Retinal pigment epithelial cell (primary cell): Measurements from ENCODE around the gene WDR5B.

Experiments
- DNase-seq: peaks from one replicate; pipeline ENCODE4 v3.0.0-alpha.2; 2010; ENCODE audit warnings: low read depth
- H3K4me3 ChIP-seq: 2 replicates; pipeline ENCODE4 v1.5.1; 2011; ENCODE audit warnings: mild to moderate bottlenecking, low read length, control low read depth, moderate library complexity
- TF ChIP-seq, protein P1 (sequence below): conservative IDR thresholded peaks from 2 replicates; pipeline ENCODE4 v1.5.1; 2011; ENCODE audit warnings: low read depth, low read length, control low read depth, inconsistent platforms

The WDR5B gene

GRCh38 chr3:122396511-122396910 is 19.4 kb downstream of the WDR5B start:
- no peak overlapping the region for H3K4me3 ChIP-seq
- DNase-seq = no peak
- TF ChIP-seq, protein P1, sequence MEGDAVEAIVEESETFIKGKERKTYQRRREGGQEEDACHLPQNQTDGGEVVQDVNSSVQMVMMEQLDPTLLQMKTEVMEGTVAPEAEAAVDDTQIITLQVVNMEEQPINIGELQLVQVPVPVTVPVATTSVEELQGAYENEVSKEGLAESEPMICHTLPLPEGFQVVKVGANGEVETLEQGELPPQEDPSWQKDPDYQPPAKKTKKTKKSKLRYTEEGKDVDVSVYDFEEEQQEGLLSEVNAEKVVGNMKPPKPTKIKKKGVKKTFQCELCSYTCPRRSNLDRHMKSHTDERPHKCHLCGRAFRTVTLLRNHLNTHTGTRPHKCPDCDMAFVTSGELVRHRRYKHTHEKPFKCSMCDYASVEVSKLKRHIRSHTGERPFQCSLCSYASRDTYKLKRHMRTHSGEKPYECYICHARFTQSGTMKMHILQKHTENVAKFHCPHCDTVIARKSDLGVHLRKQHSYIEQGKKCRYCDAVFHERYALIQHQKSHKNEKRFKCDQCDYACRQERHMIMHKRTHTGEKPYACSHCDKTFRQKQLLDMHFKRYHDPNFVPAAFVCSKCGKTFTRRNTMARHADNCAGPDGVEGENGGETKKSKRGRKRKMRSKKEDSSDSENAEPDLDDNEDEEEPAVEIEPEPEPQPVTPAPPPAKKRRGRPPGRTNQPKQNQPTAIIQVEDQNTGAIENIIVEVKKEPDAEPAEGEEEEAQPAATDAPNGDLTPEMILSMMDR = no peak

- H3K4me3 ChIP-seq = no peak overlapping the region
- DNase-seq = no peak
- TF ChIP-seq, protein P1 = no peak
Observed at GRCh38 chr3:122395582-122395981, 20.3 kb downstream of the WDR5B start.

GRCh38 chr3:122394173-122394572 is 21.7 kb downstream of the WDR5B start:
- DNase-seq = no peak
- TF ChIP-seq, protein P1 = no peak
- no peak overlapping the region for H3K4me3 ChIP-seq

- DNase-seq = no peak
- TF ChIP-seq, protein P1 = peak; percentile 72
- H3K4me3 ChIP-seq = no peak overlapping the region
Observed at GRCh38 chr3:122392868-122393844, 22.7 kb downstream of the WDR5B start.

GRCh38 chr3:122391681-122392446 is 24.0 kb downstream of the WDR5B start:
- TF ChIP-seq, protein P1 = no peak
- no peak overlapping the region for H3K4me3 ChIP-seq
- DNase-seq = no peak

GRCh38 chr3:122390665-122391064 is 25.2 kb downstream of the WDR5B start:
- TF ChIP-seq, protein P1 = no peak
- no peak for DNase-seq
- no peak overlapping the region for H3K4me3 ChIP-seq
